WTC11 (cell line): Measurements from ENCODE around the gene MAZ. TPM values are rescaled to one million over a fixed set of nuclear protein-coding genes. Genes with fewer than 3 reads are reported as not detected.

Experiments
- ATAC-seq: fragments of 200-7000 bp; cut with Tn5 transposase; 2 replicates; pipeline ENCODE4 v1.10.0; 2021; ENCODE audit warnings: mild to moderate bottlenecking, moderate library complexity
- CTCF ChIA-PET: fragments of 300-600 bp; sonication (Branson Sonifier 250); formaldehyde crosslinking; loops from one replicate; lab custom pipeline; 2021; ENCODE audit warnings: antibody characterized with exemption; lab: Charles Lee
- POLR2A ChIA-PET: fragments of 350-600 bp; sonication (Branson Sonifier 250); formaldehyde crosslinking; loops from one replicate; lab custom pipeline; 2021; ENCODE audit warnings: antibody characterized with exemption; lab: Charles Lee
- DNase-seq: peaks from one replicate; pipeline ENCODE4 v3.0.0; 2021; ENCODE audit warnings: low spot score
- H3K27ac Mint-ChIP-seq: 2 replicates; pipeline ENCODE4 v1.8.0; 2021; ENCODE audit warnings: mixed read lengths
- H3K27me3 Mint-ChIP-seq: 2 replicates; pipeline ENCODE4 v1.8.0; 2021; ENCODE audit warnings: low read depth, mild to moderate bottlenecking, moderate library complexity, mixed read lengths
- H3K36me3 Mint-ChIP-seq: 2 replicates; pipeline ENCODE4 v1.8.0; 2021; ENCODE audit warnings: mixed read lengths
- H3K4me1 Mint-ChIP-seq: 2 replicates; pipeline ENCODE4 v1.8.0; 2022; ENCODE audit warnings: mixed read lengths
- H3K4me3 Mint-ChIP-seq: 2 replicates; pipeline ENCODE4 v1.8.0; 2021; ENCODE audit warnings: mild to moderate bottlenecking, moderate library complexity, mixed read lengths
- H3K9me3 Mint-ChIP-seq: 2 replicates; pipeline ENCODE4 v1.8.0; 2021; ENCODE audit warnings: mixed read lengths
- ATF3 ChIP-seq: sonication (generic); formaldehyde crosslinking; conservative IDR thresholded peaks from 2 replicates; pipeline ENCODE4 v1.8.1; 2022; ENCODE audit warnings: mild to moderate bottlenecking, missing genetic modification reagents
- CREM ChIP-seq: sonication (generic); formaldehyde crosslinking; IDR thresholded peaks from 2 replicates; pipeline ENCODE4 v1.8.1; 2022; ENCODE audit warnings: mild to moderate bottlenecking, missing genetic modification reagents, moderate library complexity
- CTCF ChIP-seq: fragments of 200-600 bp; IDR thresholded peaks from 2 replicates; pipeline ENCODE4 v1.8.0; 2022; ENCODE audit warnings: antibody characterized with exemption
- E2F5 ChIP-seq: sonication (generic); formaldehyde crosslinking; IDR thresholded peaks from 2 replicates; pipeline ENCODE4 v1.8.1; 2022; ENCODE audit warnings: mild to moderate bottlenecking, moderate library complexity, missing genetic modification reagents
- ERG ChIP-seq: fragments of 250-450 bp; sonication (Bioruptor Pico); IDR thresholded peaks from 2 replicates; pipeline ENCODE4 v1.8.0; 2021; ENCODE audit warnings: mild to moderate bottlenecking
- FOXP1 ChIP-seq: sonication (generic); formaldehyde crosslinking; IDR thresholded peaks from 2 replicates; pipeline ENCODE4 v1.8.0; 2022; ENCODE audit warnings: missing genetic modification reagents, mild to moderate bottlenecking, moderate library complexity, borderline replicate concordance
- GABPB1 ChIP-seq: sonication (generic); formaldehyde crosslinking; IDR thresholded peaks from 2 replicates; pipeline ENCODE4 v1.8.1; 2023; ENCODE audit warnings: mild to moderate bottlenecking, missing genetic modification reagents
- HMGXB4 ChIP-seq: sonication (generic); formaldehyde crosslinking; IDR thresholded peaks from 2 replicates; pipeline ENCODE4 v1.8.1; 2023; ENCODE audit warnings: mild to moderate bottlenecking, moderate library complexity, missing genetic modification reagents
- IRF1 ChIP-seq: sonication (generic); formaldehyde crosslinking; IDR thresholded peaks from 2 replicates; pipeline ENCODE4 v1.8.0; 2023; ENCODE audit warnings: missing genetic modification reagents
- MLX ChIP-seq: sonication (generic); formaldehyde crosslinking; IDR thresholded peaks from 2 replicates; pipeline ENCODE4 v1.8.1; 2023; ENCODE audit warnings: mild to moderate bottlenecking, missing genetic modification reagents, moderate library complexity
- RELA ChIP-seq: sonication (generic); formaldehyde crosslinking; IDR thresholded peaks from 2 replicates; pipeline ENCODE4 v1.8.1; 2022; ENCODE audit warnings: missing genetic modification reagents, mild to moderate bottlenecking, borderline replicate concordance
- TP53 ChIP-seq: sonication (generic); formaldehyde crosslinking; IDR thresholded peaks from 2 replicates; pipeline ENCODE4 v1.8.1; 2023; ENCODE audit warnings: mild to moderate bottlenecking, missing genetic modification reagents
- USF1 ChIP-seq: sonication (generic); formaldehyde crosslinking; IDR thresholded peaks from 2 replicates; pipeline ENCODE4 v1.8.0; 2022; ENCODE audit warnings: mild to moderate bottlenecking, missing genetic modification reagents
- ZNF121 ChIP-seq: sonication (generic); formaldehyde crosslinking; IDR thresholded peaks from 2 replicates; pipeline ENCODE4 v1.8.0; 2023; ENCODE audit warnings: missing genetic modification reagents
- ZNF396 ChIP-seq: fragments of 250-450 bp; sonication (Bioruptor Pico); IDR thresholded peaks from 2 replicates; pipeline ENCODE4 v1.8.0; 2021; ENCODE audit warnings: mild to moderate bottlenecking, moderate library complexity, borderline replicate concordance
- ZNF532 ChIP-seq: fragments of 250-450 bp; sonication (Bioruptor Pico); IDR thresholded peaks from 2 replicates; pipeline ENCODE4 v1.9.0; 2021; ENCODE audit warnings: mild to moderate bottlenecking, borderline replicate concordance
- total RNA-seq: library from RNA; stranded (reverse); gene quantifications from 3 replicates; pipeline ENCODE4 v1.2.3, GENCODE V29; 2021

The MAZ gene
- total RNA-seq, 1 experiment from 2014 or later: 405 TPM

- no peaks in the 10 kb centered on the region for H3K9me3 Mint-ChIP-seq
- DNase-seq: no peak
- TF ChIP-seq ATF3 (no peak), MLX (no peak), ZNF532 (CRISPR knock-in tag) (no peak), CREM (CRISPR knock-in tag) (no peak), FOXP1 (CRISPR knock-in tag) (no peak), ERG (CRISPR knock-in tag) (no peak), E2F5 (no peak), HMGXB4 (CRISPR knock-in tag) (no peak), RELA (CRISPR knock-in tag) (no peak), IRF1 (CRISPR knock-in tag) (no peak), ZNF396 (CRISPR knock-in tag) (no peak)
- no peak overlapping the region for H3K4me3 Mint-ChIP-seq
- POLR2A ChIA-PET: no interaction called here
- peaks cover 10% of the 10 kb centered on the region for H3K4me1 Mint-ChIP-seq
- no peaks in the 10 kb centered on the region; the same call in 1 of the 2 replicates for H3K36me3 Mint-ChIP-seq
- H3K27me3 Mint-ChIP-seq: no peaks in the 10 kb centered on the region; the same call in 1 of the 2 replicates
- no peak for ATAC-seq
- no peak overlapping the region for H3K27ac Mint-ChIP-seq
- CTCF ChIA-PET: interaction anchor here (0.7 to 4.8 kb wide), 6 partner anchors 25 to 186 kb away, joined by 3 to 50 read pairs (median 7); partner anchors contain the start of genes MVP and PAGR1
Observed at GRCh38 chr16:29845656-29846055, 39.3 kb downstream of the MAZ start.

- CTCF ChIA-PET: interaction anchor here (0.6 to 4.8 kb wide), 70 partner anchors 9 to 520 kb away, joined by 3 to 81 read pairs (median 5); partner anchors contain the start of genes ASPHD1, C16orf92, CDIPT and KIF22
- Mint-ChIP-seq H3K4me3 (no peak overlapping the region), H3K27ac (no peak overlapping the region), H3K27me3 (no peaks in the 10 kb centered on the region; the same call in 1 of the 2 replicates), H3K9me3 (no peaks in the 10 kb centered on the region), H3K4me1 (peaks cover 10% of the 10 kb centered on the region), H3K36me3 (no peaks in the 10 kb centered on the region; the same call in 1 of the 2 replicates)
- ATAC-seq: peak; percentile 79
- peak; percentile 86 for DNase-seq
- POLR2A ChIA-PET: interaction anchor here (0.7 to 1.6 kb wide), 4 partner anchors 32 to 52 kb away, joined by 4 to 7 read pairs (median 4); partner anchors contain the start of genes PAGR1 and PRRT2
- TF ChIP-seq CTCF (peak; percentile 78), ZNF121 (CRISPR knock-in tag) (peak; percentile 68), TP53 (CRISPR knock-in tag) (no peak), USF1 (no peak), GABPB1 (CRISPR knock-in tag) (peak; percentile 48)
Observed at GRCh38 chr16:29848420-29849297, 42.3 kb downstream of the MAZ start.
